Activated T-cell treated with anti-CD3 and anti-CD28 coated beads for 4 hours (primary cell): ENCODE measurements around the gene STAC.
"Not testable (repeated sequence)": the region's sequence is repeated elsewhere in the genome, so short reads cannot be mapped to it uniquely, and the experiment has no call there.

ENCODE experiments used
- DNase-seq: peaks from one replicate; pipeline ENCODE4 v3.0.0-alpha.2; 2020

STAC gene

DNA sequence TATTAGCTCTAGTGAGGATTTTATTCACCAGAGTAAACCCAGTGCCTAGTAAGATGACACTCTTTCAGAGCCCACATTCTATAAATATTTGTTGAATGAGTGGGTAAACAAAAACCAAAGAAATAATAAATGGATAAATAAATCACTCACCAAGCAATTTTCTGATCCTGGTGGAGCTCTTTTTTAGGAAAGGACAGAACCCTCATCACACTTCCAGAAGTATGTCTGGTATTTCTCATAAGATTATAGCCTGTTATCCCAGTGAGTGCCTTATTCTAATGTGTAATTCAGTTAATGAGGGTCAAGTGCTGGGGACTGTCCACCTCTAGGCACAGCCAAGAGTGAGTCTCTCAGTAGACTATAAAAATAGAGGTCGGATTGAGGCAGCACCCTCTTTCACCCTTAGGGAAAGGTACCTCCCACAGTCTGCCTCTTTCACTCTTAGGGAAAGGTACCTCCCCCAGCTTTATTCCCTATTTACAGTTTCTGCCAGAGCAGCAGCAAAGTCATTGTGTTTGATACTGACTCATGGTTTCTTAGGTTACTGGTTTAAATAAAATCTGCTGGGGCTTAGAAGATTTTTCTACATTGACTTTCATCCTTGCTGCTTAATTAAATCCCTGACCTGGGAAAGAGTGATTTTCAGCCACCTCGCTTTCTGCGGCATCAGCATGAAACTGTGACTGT is 145.0 kb downstream of the STAC start:
- DNase-seq = no peak

DNA sequence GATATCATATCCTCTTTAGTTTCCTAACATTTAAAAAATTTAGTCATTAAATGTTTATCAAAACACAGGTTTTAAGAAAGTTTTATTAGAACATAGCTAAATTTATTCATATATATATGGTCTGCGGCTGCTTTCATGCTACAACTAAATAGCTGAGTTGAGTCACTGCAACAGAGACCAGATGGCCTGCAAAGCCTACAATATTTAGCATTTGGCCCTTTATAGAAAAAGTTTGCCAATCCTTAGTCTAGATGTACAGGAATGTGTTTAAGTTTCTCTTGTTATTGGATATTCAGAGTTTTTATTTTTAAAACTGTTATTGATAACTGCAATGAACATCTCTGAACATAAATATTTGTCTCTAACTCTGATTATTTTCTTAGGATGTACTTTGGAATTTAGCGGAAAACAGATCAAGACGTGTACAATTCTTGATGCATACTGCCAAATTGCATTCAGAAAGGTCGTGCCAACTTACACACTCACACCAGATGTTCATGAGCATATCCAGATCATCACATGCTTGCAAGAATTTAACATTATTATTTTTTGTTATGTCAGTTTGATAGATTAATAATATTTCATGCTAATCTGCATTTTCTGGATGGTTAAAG is 157.9 kb downstream of the STAC start:
- no peak for DNase-seq

DNA sequence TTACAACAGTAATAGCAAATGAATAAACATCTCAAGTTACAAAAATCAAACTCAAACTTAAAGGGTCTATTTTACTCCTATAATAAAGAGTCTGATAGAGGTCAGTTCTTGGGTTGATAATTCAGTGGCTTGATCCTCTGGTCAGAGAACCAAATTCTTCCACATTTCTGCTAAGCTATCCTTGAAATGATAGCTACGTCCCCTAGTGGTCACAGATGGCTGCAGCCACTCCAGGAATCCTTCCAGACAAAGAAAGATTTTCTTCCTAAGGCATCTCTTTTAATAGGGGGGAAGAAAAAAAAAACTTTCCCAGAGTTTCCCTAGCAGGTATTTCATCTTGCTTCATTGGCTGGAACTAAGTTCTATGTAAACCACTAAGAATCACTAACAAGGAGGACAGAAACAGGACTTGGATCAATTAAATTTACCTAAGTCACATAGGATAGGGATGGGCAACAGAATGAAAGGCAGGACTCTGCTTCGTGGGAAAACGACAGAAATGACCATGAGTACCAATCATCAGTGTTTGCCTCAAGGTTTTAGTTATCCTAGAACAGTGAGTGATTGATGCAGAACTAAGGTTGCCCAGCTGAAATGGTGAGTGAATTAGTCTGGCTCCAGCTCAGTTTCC is 160.7 kb downstream of the STAC start:
- DNase-seq = no peak

DNA sequence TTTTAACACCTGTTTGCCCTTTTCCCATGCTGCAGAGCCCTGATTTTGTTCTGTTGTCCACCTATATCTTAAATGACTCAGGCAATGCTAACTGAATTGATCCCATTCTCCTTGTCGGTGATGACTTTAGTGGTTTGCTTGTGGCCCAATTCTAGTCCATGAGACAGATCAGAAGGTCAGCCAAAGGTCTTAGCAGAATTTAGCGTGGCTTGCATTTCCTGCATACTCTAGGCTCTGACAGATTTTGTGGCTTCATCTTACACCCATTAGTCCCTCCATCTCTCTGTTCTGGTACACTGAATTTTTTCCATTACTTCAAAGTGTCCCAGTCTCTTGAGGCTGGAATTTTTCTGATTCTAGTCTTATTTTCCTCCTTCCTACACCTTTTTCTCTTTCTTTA is 161.9 kb downstream of the STAC start:
- no peak for DNase-seq

DNA sequence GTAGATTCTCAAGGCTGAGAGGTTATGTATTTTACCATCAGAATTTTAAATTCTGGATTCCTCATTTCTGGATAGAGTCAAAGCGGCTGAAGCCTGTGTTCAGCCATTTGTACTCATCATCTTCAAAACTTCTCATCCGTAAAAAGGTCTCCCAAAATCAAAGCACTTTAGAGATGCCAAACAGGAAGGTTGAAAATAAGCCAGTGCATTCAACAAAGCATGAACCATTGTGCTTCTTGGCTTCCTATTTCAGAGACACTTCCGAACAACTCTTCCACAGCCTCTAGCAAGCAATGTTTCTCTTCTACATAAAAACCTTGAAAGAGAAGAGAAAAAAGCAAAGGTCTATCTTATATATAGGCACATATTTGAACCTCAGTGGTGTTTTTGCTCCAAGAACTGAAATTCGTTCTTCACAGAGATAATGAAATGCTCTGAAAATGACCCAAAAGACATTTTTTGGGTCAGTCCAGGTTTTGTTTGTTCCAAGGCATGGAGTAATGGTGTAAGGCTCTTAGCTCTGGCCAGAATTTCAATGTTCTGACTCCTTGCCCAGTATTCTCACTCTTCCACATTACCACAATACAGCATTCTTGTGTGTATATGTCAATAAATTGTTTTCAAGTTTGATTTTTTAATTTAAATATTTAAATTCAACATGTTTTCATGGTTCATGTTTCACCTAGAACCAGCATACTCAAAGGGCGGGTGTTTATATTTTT is 163.1 kb downstream of the STAC start:
- DNase-seq = no peak

DNA sequence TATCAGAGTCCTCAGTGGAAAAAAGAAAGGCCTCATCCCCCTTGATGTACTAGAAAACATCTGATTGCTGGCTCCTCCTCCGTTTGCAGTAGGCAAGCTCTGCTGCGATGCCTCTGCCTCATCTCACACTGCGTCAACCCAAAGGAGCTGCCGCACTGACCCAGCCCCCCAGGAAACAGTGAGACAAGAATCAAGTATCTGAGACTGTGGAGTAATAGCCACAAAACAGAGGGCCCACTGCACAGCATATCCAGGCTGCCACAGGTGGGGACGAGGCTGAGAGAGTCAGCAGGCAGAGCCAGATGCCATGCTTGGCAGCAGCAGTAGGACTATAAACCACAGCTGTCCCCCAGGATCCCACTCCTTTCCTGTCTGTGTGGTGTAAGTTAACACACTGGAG is 165.9 kb downstream of the STAC start:
- no peak for DNase-seq

DNA sequence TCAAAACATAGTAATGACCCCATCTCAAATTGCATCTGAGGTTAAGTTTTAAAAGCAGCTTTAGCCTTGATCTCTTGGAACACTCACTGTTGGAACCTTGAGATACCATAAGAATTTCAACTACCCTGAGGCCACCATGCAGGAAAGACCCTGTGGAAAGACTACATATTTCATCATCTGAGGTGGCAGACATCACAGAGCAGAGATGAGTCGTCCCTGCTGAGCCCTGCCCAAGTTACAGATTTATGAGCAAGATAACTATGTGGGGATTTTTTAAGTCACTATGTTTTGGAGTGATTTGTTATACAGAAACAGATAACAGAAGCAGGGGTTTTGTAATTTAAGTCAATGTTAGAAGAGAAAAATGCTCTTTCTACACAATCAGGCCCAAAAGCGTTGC is 168.4 kb downstream of the STAC start:
- DNase-seq = no peak

DNA sequence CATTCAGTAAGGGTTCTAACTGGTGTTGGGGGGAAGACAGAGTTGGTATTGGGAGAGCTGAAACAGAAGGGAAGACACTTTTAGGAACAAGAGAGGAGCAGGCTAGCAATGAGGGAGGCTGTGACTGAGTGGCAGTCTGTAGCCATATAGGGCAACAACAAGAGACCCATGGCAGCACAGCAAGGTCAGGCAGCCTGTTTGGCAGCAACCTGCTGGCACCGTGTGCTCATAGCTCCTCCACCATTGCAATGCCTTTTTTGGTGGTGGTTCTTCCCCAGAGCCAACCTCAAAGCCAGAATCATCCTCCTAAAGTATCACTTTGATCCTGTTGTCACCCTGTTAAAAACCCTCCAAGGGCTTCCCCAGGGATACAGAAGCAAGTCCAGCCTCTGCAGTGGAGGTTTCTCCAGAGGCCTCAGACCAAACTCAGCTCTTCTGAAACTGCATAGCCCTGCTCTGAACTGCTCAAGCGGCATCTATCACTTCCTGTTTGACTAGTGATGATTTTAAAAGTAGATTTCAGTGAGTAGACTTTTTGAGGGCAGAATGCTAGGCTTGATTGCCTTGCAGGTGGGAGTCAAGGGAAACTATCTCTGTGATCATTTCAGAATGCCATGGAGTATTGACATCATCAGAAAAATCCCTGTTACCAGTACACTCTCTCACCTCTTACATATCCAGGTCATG is 176.9 kb downstream of the STAC start:
- DNase-seq = no peak

DNA sequence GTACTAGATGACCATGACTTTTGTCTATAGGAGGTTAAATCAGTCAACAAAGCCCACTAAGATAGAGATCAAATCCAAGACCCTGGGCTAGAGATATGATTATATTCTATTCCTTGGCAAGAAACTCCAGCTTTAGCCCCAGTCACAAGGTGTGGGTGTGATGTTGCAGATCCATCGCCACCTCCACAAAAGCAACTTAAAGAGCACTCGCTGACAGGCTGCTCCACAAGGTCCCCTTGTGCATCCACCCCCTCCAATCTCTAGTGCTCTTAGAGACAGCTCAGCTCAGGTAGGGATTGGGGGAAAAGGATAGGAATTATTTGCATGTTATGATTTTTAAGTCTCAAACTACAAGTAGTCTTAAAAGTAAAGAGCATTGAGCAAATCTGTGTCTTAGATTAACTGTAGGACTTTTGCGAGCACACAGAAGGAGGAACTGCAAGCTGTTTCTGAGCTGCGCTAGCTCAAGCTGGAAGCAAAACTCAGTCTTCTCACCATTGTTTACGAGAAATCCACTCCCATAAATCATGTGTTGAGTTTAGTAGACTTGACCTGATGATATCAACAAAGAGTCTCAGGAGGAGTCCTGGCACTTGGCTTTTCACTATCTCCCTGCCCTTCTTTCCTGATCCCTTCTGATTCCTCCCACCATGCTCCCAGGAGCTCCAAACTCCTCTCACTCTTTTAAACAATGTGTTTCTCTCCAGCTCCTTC is 177.6 kb downstream of the STAC start:
- DNase-seq = no peak

DNA sequence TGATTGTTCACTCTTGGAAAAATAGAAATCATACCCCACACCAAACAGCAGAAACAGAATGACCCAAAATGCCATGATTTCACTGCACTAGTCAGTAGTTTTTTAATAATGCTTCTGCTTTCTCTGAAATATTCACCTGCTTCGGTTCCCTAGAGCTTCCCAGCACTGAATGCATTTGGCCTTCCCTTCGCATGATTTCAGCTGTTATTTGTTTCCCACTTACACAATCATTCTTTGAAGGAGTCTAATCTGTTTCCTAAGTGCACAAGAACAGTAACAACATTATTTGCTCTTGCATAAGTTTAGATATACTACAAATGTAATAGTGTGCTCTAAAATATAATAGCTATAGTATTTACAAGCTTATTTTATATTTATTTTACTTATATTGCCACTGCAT is 178.7 kb downstream of the STAC start:
- DNase-seq = no peak

DNA sequence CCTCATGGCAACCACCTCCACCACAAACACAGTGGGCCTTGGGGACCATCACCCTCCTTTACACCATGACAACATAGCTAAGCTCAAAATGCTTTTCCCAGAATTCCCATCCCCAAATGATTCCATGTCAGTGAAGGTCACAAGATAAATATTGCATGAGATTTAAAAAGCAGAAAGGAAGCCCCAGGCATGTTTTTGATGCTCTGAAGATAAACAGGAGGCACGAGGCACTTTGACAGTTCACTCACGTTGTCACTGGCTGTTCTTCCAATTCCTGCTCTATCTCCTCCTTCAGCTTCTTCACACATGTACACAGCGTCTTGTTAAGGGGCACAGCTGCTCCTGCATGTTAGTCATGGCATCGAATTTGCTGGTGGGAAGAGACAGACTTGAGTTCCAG is 180.4 kb downstream of the STAC start:
- DNase-seq = no peak

DNA sequence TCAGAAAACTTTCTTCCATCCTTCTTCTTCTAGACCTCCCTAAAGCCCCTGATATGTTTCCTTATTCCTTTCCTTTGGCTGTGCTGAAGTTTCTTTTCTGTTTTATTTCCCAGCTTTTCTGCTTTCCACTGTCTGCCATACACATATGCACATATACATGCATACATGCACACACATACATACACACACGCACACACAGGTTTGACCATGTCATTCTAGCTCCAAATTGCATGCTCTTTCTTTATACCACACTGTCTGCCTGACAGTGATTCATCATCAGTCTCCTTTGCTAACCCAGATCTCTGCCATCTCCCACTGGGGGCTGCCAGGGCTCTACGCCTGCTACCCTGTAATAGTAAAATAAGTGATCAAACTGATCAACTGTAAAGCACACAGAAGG is 181.3 kb downstream of the STAC start:
- no peak for DNase-seq

DNA sequence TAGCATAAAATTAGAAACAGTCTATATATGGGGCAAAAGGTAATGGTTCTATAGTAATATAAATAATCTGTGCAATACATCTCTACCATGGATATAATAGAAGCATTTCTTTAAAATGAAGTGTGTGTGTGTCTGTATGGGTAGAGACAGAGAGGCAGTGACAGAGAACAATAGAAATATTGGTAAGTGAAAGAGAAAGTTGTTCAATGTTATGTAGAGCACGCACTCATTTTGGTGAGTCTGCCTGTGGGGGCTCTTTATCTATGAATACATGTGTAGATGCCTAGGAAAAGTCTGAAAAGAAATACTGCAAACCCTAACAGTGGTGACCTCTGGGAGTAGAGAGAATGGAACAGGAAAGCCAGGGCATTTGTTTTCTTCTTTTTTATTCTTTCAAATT is 182.6 kb downstream of the STAC start:
- DNase-seq = no peak

DNA sequence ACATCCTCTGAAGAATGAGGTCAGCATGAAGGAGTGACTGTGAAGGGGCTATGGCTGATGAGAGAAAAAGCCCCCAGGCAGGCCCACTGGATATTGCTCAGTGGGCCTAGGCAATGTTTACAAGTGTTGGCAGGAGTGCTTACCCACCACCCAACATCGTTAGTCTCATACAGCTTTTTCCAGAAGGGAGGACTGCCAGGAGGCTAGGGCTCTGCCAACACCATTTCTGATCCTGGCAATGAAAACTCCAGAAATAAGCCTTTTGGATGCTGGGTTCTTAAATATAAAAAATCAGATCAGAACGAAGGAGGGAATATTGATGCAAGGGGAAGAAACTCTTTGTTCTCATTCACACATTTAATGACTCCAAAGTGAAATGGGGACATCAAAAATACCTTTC is 194.9 kb downstream of the STAC start:
- DNase-seq = no peak

DNA sequence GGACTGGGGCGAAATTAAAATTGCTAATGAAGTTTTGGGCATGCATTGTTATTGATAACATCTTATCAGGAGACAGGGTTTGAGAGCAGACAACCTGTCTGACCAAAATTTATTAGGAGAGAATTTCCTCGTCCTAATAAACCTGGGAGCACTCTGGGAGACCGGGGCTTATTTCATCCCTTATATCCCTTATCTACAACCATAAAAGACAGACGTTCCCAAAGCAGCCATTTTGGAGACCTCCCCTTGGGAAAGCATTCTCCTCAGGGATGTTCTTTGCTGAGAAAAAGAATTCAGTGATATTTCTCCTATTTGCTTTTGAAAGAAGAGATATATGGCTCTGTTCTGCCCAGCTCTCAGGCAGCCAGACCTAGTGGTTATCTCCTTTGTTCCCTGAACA is 198.1 kb downstream of the STAC start:
- not testable (repeated sequence) for DNase-seq

DNA sequence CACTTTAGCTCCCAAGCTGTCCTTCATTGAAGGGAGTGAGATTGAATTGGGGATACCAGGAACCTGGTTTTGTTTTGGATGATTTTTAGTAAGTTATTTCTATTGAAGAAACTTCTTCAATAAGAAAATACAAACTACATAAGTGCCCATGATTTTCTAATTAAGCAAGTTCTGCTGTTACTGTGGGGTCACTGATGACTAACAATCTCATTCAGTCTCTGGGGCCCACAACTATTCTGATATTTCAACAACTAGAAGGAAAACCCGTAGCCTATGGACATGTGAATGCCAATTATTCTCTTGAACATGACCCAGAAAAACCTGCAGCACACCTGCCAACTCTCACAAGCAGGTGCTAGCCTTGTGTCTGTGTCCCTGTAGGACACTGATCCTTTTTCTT is 199.4 kb downstream of the STAC start:
- DNase-seq = no peak

DNA sequence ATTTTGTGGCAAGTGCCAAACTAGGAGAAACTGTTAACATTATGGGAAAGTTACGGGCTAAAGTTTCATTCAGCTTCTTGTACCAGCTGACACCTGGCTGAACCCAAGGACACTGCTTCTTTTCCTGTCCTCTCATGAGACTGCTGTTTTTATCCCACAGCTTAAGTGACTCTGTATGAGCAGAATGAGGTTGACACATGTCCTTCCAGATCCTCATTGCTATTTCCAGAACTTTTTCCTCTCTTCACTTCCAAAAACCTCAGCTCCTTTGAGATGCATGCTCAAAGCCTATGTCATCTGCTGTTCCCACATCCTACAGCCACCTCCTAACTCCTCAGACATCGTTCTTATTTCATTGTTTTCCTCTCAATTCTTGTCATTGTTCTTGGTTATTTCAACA is 200.4 kb downstream of the STAC start:
- no peak for DNase-seq

DNA sequence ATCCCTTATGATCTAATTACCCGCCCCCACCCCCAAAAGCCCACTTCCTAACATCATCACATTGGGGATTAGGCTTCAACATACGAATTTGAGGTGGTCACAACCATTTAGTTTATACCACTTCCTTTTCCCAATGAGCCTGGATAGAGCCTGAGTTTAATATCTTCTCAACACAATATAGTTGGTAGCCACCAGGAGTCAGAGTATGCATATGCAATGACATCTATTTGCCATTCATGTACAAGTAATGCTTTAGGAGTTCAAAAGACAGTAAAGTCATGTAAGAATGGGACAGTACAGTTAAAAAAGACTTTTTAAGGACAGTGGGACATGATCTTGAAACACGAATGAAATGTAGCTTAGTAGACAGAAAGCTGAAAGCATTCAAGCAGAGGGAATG is 211.7 kb downstream of the STAC start:
- DNase-seq = no peak

DNA sequence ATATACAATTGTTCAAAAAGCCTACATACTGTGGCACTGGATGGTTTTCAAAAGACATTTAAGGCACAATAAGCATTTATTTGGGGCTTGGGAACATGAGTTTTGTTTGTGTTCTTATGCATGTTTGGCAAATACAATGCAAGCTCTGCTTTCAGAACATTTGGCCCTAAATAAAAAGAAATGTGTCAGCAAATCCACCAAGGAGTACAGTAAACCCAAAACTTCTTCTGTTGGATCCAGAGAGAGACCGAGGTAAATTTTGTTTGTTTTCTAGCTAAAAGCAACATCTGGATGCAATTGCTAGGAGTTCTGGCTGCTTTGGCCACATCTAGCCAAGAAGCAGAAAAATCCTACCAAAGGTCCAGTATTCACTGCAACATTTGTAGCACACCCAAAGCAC is 215.2 kb downstream of the STAC start:
- no peak for DNase-seq

DNA sequence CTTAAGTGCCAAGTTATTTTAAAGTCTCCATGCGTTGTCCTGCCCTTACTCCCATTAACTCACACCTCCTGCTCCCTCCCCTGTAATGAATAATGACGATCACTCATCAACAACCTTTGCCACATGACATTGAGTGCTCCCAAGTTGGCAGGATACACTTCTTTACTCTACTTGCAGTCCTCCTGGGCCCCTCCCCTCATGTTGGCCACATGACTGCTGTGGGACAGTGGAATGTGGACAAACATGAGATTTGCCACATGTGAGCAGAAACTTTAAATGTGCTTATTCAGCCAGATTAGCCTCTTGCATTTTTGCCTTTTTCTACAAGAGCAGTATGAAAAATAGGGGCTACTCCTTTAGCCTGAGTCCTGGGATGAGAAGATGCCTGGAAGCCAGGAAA is 216.1 kb downstream of the STAC start:
- no peak for DNase-seq

DNA sequence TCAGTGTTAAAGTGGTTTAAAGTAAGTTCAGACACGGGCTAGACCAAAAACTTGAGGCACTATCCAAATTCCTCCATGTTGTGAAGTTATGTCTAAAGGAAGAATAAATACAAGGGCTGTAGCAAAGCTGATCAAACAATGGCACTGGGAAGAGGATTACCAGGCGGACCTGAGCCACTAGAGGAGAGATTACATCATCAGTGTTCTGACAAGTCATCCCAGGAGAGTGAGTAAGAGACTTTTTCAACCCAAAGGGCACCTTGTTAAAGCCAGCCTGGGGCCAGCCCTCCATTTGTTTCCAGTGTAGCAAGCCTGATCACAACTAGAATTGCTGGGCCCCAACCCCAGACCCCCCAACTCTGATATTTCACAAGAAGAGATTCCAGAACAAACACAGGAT is 217.1 kb downstream of the STAC start:
- DNase-seq = no peak
